WTC11 (cell line): ENCODE results near the gene VDR. TPM values are rescaled to one million over a fixed set of nuclear protein-coding genes. Genes with fewer than 3 reads are reported as not detected.

Experiments used
- ATAC-seq: fragments of 200-7000 bp; cut with Tn5 transposase; 2 replicates; pipeline ENCODE4 v1.10.0; 2021; ENCODE audit warnings: mild to moderate bottlenecking, moderate library complexity
- CTCF ChIA-PET: fragments of 300-600 bp; sonication (Branson Sonifier 250); formaldehyde crosslinking; loops from one replicate; lab custom pipeline; 2021; ENCODE audit warnings: antibody characterized with exemption; lab: Charles Lee
- POLR2A ChIA-PET: fragments of 350-600 bp; sonication (Branson Sonifier 250); formaldehyde crosslinking; loops from one replicate; lab custom pipeline; 2021; ENCODE audit warnings: antibody characterized with exemption; lab: Charles Lee
- DNase-seq: peaks from one replicate; pipeline ENCODE4 v3.0.0; 2021; ENCODE audit warnings: low spot score
- H3K27ac Mint-ChIP-seq: 2 replicates; pipeline ENCODE4 v1.8.0; 2021; ENCODE audit warnings: mixed read lengths
- H3K27me3 Mint-ChIP-seq: 2 replicates; pipeline ENCODE4 v1.8.0; 2021; ENCODE audit warnings: low read depth, mild to moderate bottlenecking, moderate library complexity, mixed read lengths
- H3K36me3 Mint-ChIP-seq: 2 replicates; pipeline ENCODE4 v1.8.0; 2021; ENCODE audit warnings: mixed read lengths
- H3K4me1 Mint-ChIP-seq: 2 replicates; pipeline ENCODE4 v1.8.0; 2022; ENCODE audit warnings: mixed read lengths
- H3K4me3 Mint-ChIP-seq: 2 replicates; pipeline ENCODE4 v1.8.0; 2021; ENCODE audit warnings: mild to moderate bottlenecking, moderate library complexity, mixed read lengths
- H3K9me3 Mint-ChIP-seq: 2 replicates; pipeline ENCODE4 v1.8.0; 2021; ENCODE audit warnings: mixed read lengths
- CBFB ChIP-seq: sonication (generic); formaldehyde crosslinking; IDR thresholded peaks from 2 replicates; pipeline ENCODE4 v1.8.1; 2022; ENCODE audit warnings: mild to moderate bottlenecking, low read depth, missing genetic modification reagents
- CREB1 ChIP-seq: sonication (generic); formaldehyde crosslinking; IDR thresholded peaks from 2 replicates; pipeline ENCODE4 v1.8.0; 2023; ENCODE audit warnings: mild to moderate bottlenecking, missing genetic modification reagents
- EMX1 ChIP-seq: fragments of 250-450 bp; sonication (Bioruptor Pico); IDR thresholded peaks from 2 replicates; pipeline ENCODE4 v1.8.0; 2021; ENCODE audit warnings: mild to moderate bottlenecking
- FOXJ3 ChIP-seq: sonication (generic); formaldehyde crosslinking; IDR thresholded peaks from 2 replicates; pipeline ENCODE4 v1.9.0; 2021; ENCODE audit warnings: missing genetic modification reagents, mild to moderate bottlenecking, borderline replicate concordance
- HMGA2 ChIP-seq: fragments of 250-450 bp; sonication (Bioruptor Pico); IDR thresholded peaks from 2 replicates; pipeline ENCODE4 v1.4.0; 2021; ENCODE audit warnings: mild to moderate bottlenecking, moderate library complexity
- MXD4 ChIP-seq: fragments of 250-450 bp; sonication (Bioruptor Pico); IDR thresholded peaks from 2 replicates; pipeline ENCODE4 v1.8.0; 2021; ENCODE audit warnings: mild to moderate bottlenecking, moderate library complexity, borderline replicate concordance
- NFATC4 ChIP-seq: fragments of 250-450 bp; sonication (Bioruptor Pico); IDR thresholded peaks from 2 replicates; pipeline ENCODE4 v1.9.0; 2021; ENCODE audit warnings: mild to moderate bottlenecking
- NFE2L1 ChIP-seq: sonication (generic); formaldehyde crosslinking; IDR thresholded peaks from 2 replicates; pipeline ENCODE4 v1.8.1; 2023; ENCODE audit warnings: missing genetic modification reagents
- NR2C2 ChIP-seq: sonication (generic); formaldehyde crosslinking; IDR thresholded peaks from 2 replicates; pipeline ENCODE4 v1.8.0; 2022; ENCODE audit warnings: mild to moderate bottlenecking, missing genetic modification reagents
- OVOL2 ChIP-seq: fragments of 250-450 bp; sonication (Bioruptor Pico); IDR thresholded peaks from 2 replicates; pipeline ENCODE4 v1.9.0; 2021; ENCODE audit warnings: mild to moderate bottlenecking, borderline replicate concordance
- SMAD3 ChIP-seq: sonication (generic); formaldehyde crosslinking; IDR thresholded peaks from 2 replicates; pipeline ENCODE4 v1.8.0; 2022; ENCODE audit warnings: missing genetic modification reagents, mild to moderate bottlenecking, borderline replicate concordance
- TCF7 ChIP-seq: sonication (generic); formaldehyde crosslinking; IDR thresholded peaks from 2 replicates; pipeline ENCODE4 v1.8.0; 2022; ENCODE audit warnings: mild to moderate bottlenecking, low read depth, missing genetic modification reagents, moderate library complexity
- TEAD1 ChIP-seq: sonication (generic); formaldehyde crosslinking; IDR thresholded peaks from 2 replicates; pipeline ENCODE4 v1.8.0; 2022; ENCODE audit warnings: mild to moderate bottlenecking, missing genetic modification reagents
- TP53 ChIP-seq: sonication (generic); formaldehyde crosslinking; IDR thresholded peaks from 2 replicates; pipeline ENCODE4 v1.8.1; 2023; ENCODE audit warnings: mild to moderate bottlenecking, missing genetic modification reagents
- ZNF317 ChIP-seq: sonication (generic); formaldehyde crosslinking; IDR thresholded peaks from 2 replicates; pipeline ENCODE4 v1.8.1; 2023; ENCODE audit warnings: low read depth, mild to moderate bottlenecking, moderate library complexity, missing genetic modification reagents, borderline replicate concordance
- ZNF416 ChIP-seq: fragments of 250-450 bp; sonication (Bioruptor Pico); IDR thresholded peaks from 2 replicates; pipeline ENCODE4 v1.9.0; 2021; ENCODE audit warnings: mild to moderate bottlenecking, inconsistent platforms
- total RNA-seq: library from RNA; stranded (reverse); gene quantifications from 3 replicates; pipeline ENCODE4 v1.2.3, GENCODE V29; 2021
- TF ChIP-seq, protein P1 (sequence below): fragments of 200-600 bp; IDR thresholded peaks from 2 replicates; pipeline ENCODE4 v1.8.0; 2022; ENCODE audit warnings: antibody characterized with exemption
- TF ChIP-seq, protein P2 (sequence below): sonication (generic); formaldehyde crosslinking; IDR thresholded peaks from 2 replicates; pipeline ENCODE4 v1.8.0; 2023; ENCODE audit warnings: missing genetic modification reagents
- TF ChIP-seq, protein P3 (sequence below): sonication (generic); formaldehyde crosslinking; IDR thresholded peaks from 2 replicates; pipeline ENCODE4 v1.8.0; 2022; ENCODE audit warnings: mild to moderate bottlenecking, missing genetic modification reagents
- TF ChIP-seq, protein P4 (sequence below): sonication (generic); formaldehyde crosslinking; IDR thresholded peaks from 2 replicates; pipeline ENCODE4 v1.8.0; 2022; ENCODE audit warnings: mild to moderate bottlenecking, missing genetic modification reagents
- TF ChIP-seq, protein P5 (sequence below): sonication (generic); formaldehyde crosslinking; IDR thresholded peaks from 2 replicates; pipeline ENCODE4 v1.8.0; 2022; ENCODE audit warnings: mild to moderate bottlenecking, missing genetic modification reagents
- TF ChIP-seq, protein P6 (sequence below): sonication (generic); formaldehyde crosslinking; IDR thresholded peaks from 2 replicates; pipeline ENCODE4 v1.8.0; 2023; ENCODE audit warnings: mild to moderate bottlenecking, missing genetic modification reagents
- TF ChIP-seq, protein P7 (sequence below): sonication (generic); formaldehyde crosslinking; IDR thresholded peaks from 2 replicates; pipeline ENCODE4 v1.8.0; 2022; ENCODE audit warnings: mild to moderate bottlenecking, missing genetic modification reagents

Gene VDR
- total RNA-seq, 1 experiment from 2014 or later: 1.3 TPM

DNA sequence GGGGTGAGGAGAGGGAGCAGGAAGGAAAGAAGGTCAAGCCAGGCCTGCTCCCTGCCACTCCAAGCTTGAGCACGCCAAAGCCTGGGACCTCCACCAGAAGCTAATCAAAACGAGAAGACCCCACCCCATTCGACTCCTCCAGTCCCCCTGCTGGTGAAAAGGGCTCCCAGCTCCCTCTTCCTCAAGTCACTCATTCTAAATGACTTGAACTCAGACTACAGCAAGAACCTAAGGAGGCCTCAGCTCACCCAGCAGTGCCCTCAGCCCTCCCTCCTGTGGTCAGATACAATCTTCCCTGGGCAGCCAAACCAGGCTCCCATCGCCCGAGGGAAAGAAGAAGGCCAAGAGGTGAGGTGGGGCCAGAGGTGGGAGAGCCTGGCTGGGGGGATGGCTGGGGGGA is 102.5 kb downstream of the VDR start:
- ATAC-seq (peak; percentile 35), DNase-seq (peak; percentile 46)
- Mint-ChIP-seq H3K4me1 (peaks cover 50% of the 10 kb centered on the region), H3K27me3 (no peaks in the 10 kb centered on the region), H3K36me3 (peaks cover under 1% of the 10 kb centered on the region; the same call in 1 of the 2 replicates), H3K4me3 (no peak overlapping the region), H3K9me3 (no peaks in the 10 kb centered on the region), H3K27ac (peak overlapping the region; percentile 38; the same call in 1 of the 2 replicates)
- TF ChIP-seq, protein P1, sequence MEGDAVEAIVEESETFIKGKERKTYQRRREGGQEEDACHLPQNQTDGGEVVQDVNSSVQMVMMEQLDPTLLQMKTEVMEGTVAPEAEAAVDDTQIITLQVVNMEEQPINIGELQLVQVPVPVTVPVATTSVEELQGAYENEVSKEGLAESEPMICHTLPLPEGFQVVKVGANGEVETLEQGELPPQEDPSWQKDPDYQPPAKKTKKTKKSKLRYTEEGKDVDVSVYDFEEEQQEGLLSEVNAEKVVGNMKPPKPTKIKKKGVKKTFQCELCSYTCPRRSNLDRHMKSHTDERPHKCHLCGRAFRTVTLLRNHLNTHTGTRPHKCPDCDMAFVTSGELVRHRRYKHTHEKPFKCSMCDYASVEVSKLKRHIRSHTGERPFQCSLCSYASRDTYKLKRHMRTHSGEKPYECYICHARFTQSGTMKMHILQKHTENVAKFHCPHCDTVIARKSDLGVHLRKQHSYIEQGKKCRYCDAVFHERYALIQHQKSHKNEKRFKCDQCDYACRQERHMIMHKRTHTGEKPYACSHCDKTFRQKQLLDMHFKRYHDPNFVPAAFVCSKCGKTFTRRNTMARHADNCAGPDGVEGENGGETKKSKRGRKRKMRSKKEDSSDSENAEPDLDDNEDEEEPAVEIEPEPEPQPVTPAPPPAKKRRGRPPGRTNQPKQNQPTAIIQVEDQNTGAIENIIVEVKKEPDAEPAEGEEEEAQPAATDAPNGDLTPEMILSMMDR: peak; percentile 40; the same call in 1 of the 2 replicates
- TF ChIP-seq NFATC4: no peak
- POLR2A ChIA-PET: no interaction called here
- CTCF ChIA-PET: interaction anchor here (0.9 to 14.9 kb wide), 18 partner anchors 10 to 147 kb away, joined by 3 to 408 read pairs (median 8); partner anchors contain the start of genes SLC48A1 and VDR

DNA sequence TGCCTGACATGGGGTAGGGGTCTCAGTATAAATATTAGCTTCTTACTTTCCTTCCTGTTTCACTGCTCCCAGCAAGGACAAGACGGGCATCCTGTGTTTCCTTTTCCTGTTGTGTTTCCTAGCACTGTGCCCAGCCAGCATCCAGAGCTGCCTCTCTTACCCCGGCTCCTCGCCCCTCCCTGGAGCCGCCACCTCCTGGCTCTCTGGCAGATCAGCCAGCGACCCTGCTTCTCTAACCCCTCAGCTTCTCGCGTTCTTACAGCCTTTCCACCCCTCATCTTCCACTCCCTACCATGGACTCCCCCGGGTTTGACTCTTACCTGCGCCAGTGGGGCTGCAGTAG is 102.9 kb downstream of the VDR start:
- peaks cover 46% of the 10 kb centered on the region for H3K4me1 Mint-ChIP-seq
- no peaks in the 10 kb centered on the region for H3K27me3 Mint-ChIP-seq
- H3K36me3 Mint-ChIP-seq: peaks cover 3% of the 10 kb centered on the region; the same call in 1 of the 2 replicates
- H3K27ac Mint-ChIP-seq: peak overlapping the region; percentile 38; the same call in 1 of the 2 replicates
- no peak overlapping the region for H3K4me3 Mint-ChIP-seq
- ChIA-PET POLR2A (no interaction called here), CTCF (interaction anchor here (0.9 to 14.9 kb wide), 18 partner anchors 10 to 148 kb away, joined by 3 to 408 read pairs (median 8); partner anchors contain the start of genes SLC48A1 and VDR)
- no peaks in the 10 kb centered on the region for H3K9me3 Mint-ChIP-seq
- TF ChIP-seq, protein P2, sequence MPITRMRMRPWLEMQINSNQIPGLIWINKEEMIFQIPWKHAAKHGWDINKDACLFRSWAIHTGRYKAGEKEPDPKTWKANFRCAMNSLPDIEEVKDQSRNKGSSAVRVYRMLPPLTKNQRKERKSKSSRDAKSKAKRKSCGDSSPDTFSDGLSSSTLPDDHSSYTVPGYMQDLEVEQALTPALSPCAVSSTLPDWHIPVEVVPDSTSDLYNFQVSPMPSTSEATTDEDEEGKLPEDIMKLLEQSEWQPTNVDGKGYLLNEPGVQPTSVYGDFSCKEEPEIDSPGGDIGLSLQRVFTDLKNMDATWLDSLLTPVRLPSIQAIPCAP (CRISPR knock-in tag): no peak
- TF ChIP-seq, protein P3, sequence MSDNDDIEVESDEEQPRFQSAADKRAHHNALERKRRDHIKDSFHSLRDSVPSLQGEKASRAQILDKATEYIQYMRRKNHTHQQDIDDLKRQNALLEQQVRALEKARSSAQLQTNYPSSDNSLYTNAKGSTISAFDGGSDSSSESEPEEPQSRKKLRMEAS (CRISPR knock-in tag): no peak
- TF ChIP-seq TCF7 (CRISPR knock-in tag) (no peak), NFE2L1 (no peak), SMAD3 (CRISPR knock-in tag) (no peak), CREB1 (CRISPR knock-in tag) (no peak), TP53 (CRISPR knock-in tag) (no peak), MXD4 (CRISPR knock-in tag) (no peak), TEAD1 (CRISPR knock-in tag) (no peak)
- TF ChIP-seq, protein P4, sequence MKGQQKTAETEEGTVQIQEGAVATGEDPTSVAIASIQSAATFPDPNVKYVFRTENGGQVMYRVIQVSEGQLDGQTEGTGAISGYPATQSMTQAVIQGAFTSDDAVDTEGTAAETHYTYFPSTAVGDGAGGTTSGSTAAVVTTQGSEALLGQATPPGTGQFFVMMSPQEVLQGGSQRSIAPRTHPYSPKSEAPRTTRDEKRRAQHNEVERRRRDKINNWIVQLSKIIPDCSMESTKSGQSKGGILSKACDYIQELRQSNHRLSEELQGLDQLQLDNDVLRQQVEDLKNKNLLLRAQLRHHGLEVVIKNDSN (CRISPR knock-in tag): no peak
- TF ChIP-seq, protein P5, sequence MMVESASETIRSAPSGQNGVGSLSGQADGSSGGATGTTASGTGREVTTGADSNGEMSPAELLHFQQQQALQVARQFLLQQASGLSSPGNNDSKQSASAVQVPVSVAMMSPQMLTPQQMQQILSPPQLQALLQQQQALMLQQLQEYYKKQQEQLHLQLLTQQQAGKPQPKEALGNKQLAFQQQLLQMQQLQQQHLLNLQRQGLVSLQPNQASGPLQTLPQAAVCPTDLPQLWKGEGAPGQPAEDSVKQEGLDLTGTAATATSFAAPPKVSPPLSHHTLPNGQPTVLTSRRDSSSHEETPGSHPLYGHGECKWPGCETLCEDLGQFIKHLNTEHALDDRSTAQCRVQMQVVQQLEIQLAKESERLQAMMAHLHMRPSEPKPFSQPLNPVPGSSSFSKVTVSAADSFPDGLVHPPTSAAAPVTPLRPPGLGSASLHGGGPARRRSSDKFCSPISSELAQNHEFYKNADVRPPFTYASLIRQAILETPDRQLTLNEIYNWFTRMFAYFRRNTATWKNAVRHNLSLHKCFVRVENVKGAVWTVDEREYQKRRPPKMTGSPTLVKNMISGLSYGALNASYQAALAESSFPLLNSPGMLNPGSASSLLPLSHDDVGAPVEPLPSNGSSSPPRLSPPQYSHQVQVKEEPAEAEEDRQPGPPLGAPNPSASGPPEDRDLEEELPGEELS: no peak
- TF ChIP-seq, all 79 proteins: peak for 0
- ATAC-seq (no peak), DNase-seq (no peak)

DNA sequence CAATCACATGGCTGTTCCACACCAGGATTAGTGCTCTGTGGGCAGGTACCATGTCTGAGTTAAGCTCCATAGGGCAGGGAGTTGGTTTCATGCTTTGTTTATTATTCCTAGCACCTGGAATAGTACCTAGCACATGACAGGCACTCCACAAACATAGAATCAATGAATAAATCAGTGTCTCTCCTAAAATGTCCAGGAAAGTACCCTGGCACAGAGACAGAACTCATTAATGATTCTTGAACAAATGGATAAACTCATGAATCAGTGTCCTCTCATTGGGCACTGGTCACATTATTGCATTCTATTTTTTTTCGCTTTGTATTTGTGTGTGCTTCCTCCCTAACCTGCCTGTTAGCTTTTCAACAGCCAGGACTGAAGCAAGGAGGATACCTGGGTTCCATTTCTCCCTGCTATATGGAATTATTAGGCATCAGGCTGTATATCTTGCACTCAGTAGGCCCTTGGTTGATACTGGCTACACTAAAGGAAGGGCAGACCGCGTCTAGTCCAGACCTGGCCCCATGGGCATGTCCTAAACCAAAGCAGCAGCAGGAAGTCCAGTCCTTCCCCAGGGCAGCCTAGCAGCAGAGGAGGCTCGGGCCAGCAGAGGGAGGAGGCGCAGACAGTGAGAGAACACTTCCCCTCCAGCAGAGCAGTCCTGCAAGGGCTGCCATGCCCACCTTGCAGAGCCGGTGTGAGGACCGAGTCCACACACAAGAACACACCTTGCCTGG is 103.5 kb downstream of the VDR start:
- POLR2A ChIA-PET: no interaction called here
- H3K4me1 Mint-ChIP-seq: peaks cover 46% of the 10 kb centered on the region
- H3K4me3 Mint-ChIP-seq: no peak overlapping the region
- H3K27me3 Mint-ChIP-seq: no peaks in the 10 kb centered on the region
- H3K27ac Mint-ChIP-seq: peak overlapping the region; percentile 49; the same call in 1 of the 2 replicates
- no peaks in the 10 kb centered on the region for H3K9me3 Mint-ChIP-seq
- ATAC-seq (no peak), DNase-seq (no peak)
- peaks cover 3% of the 10 kb centered on the region; the same call in 1 of the 2 replicates for H3K36me3 Mint-ChIP-seq
- CTCF ChIA-PET: interaction anchor here (0.9 to 14.9 kb wide), 16 partner anchors 11 to 148 kb away, joined by 3 to 408 read pairs (median 10); partner anchors contain the start of genes SLC48A1 and VDR
- TF ChIP-seq NR2C2 (no peak), HMGA2 (no peak), ZNF317 (CRISPR knock-in tag) (no peak), FOXJ3 (CRISPR knock-in tag) (no peak), EMX1 (CRISPR knock-in tag) (no peak), CBFB (no peak), ZNF416 (CRISPR knock-in tag) (no peak), OVOL2 (no peak)
- TF ChIP-seq, protein P6, sequence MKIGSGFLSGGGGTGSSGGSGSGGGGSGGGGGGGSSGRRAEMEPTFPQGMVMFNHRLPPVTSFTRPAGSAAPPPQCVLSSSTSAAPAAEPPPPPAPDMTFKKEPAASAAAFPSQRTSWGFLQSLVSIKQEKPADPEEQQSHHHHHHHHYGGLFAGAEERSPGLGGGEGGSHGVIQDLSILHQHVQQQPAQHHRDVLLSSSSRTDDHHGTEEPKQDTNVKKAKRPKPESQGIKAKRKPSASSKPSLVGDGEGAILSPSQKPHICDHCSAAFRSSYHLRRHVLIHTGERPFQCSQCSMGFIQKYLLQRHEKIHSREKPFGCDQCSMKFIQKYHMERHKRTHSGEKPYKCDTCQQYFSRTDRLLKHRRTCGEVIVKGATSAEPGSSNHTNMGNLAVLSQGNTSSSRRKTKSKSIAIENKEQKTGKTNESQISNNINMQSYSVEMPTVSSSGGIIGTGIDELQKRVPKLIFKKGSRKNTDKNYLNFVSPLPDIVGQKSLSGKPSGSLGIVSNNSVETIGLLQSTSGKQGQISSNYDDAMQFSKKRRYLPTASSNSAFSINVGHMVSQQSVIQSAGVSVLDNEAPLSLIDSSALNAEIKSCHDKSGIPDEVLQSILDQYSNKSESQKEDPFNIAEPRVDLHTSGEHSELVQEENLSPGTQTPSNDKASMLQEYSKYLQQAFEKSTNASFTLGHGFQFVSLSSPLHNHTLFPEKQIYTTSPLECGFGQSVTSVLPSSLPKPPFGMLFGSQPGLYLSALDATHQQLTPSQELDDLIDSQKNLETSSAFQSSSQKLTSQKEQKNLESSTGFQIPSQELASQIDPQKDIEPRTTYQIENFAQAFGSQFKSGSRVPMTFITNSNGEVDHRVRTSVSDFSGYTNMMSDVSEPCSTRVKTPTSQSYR: no peak
- TF ChIP-seq, protein P7, sequence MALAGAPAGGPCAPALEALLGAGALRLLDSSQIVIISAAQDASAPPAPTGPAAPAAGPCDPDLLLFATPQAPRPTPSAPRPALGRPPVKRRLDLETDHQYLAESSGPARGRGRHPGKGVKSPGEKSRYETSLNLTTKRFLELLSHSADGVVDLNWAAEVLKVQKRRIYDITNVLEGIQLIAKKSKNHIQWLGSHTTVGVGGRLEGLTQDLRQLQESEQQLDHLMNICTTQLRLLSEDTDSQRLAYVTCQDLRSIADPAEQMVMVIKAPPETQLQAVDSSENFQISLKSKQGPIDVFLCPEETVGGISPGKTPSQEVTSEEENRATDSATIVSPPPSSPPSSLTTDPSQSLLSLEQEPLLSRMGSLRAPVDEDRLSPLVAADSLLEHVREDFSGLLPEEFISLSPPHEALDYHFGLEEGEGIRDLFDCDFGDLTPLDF (CRISPR knock-in tag): no peak
